GM12873 (cell line): ENCODE measurements around the gene DNM3.

Experiments used
- TF ChIP-seq, protein P1 (sequence below): IDR thresholded peaks from 2 replicates; pipeline ENCODE4 v1.5.1; 2012; ENCODE audit warnings: low read depth, mild to moderate bottlenecking, moderate library complexity, low read length, control low read depth; ENCODE audit not compliant: insufficient read depth; ENCODE audit errors: missing control alignments

DNM3 gene

GRCh38 chr1:171872430-171872829 lies 31.1 kb downstream of the DNM3 start:
- TF ChIP-seq, protein P1, sequence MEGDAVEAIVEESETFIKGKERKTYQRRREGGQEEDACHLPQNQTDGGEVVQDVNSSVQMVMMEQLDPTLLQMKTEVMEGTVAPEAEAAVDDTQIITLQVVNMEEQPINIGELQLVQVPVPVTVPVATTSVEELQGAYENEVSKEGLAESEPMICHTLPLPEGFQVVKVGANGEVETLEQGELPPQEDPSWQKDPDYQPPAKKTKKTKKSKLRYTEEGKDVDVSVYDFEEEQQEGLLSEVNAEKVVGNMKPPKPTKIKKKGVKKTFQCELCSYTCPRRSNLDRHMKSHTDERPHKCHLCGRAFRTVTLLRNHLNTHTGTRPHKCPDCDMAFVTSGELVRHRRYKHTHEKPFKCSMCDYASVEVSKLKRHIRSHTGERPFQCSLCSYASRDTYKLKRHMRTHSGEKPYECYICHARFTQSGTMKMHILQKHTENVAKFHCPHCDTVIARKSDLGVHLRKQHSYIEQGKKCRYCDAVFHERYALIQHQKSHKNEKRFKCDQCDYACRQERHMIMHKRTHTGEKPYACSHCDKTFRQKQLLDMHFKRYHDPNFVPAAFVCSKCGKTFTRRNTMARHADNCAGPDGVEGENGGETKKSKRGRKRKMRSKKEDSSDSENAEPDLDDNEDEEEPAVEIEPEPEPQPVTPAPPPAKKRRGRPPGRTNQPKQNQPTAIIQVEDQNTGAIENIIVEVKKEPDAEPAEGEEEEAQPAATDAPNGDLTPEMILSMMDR: no peak

DNA sequence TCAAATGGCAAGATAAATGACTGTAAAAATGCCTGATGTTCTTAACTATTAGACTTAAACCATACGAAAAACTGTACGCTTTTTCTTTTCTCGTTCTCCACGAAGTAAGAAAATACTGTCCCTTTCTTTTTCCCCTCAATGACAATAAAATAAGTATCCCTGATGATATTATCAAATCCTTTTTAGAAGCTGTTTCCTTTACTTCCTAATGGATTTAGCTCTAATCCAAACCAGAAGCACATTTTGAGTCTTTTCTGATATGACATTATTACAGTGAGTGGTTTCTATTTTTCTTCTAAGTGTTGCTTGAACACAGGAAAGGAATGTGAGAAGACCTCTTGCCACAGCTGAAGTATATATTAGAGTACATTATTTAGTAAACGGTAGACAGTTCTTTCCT lies 32.4 kb downstream of the DNM3 start:
- TF ChIP-seq, protein P1: no peak

DNA sequence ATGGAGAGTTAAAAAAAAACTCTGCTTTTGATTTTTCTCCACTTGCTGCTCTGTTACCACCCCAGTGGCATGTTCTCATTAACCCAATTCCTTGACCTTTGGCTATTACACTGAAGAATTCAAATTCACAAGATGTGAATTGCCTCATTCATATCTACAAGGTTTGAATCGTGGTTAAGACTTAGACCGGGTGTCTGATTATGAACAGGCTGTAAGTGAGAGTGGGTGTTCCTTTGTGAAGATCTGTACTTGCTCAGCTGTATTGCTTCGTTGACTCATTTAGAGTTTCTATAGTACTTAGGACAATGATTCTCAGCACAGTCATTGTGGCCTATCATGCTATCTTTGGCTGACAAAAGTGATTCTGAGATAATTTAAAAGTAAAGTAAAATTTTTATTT lies 36.4 kb downstream of the DNM3 start:
- TF ChIP-seq, protein P1: no peak

DNA sequence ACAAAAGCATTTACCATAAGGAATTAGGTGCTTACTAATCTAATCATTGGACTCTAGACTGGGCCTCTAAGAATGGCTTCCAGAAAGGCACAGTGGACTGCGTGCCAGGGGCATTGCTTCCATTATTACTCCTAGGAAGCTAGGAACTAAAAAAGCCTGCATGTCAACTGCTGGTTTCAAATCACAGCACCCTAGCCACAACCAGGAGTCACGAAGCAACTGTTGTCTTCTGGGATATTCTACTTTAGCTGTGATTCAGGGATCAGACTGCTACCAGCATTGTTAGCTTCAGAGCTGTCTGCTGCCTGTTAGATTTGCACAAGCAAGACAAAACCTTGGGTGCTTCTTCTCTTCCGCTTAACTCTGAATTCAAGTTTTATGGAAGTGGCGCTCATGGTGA lies 38.3 kb downstream of the DNM3 start:
- TF ChIP-seq, protein P1: no peak

- TF ChIP-seq, protein P1: no peak
Observed at GRCh38 chr1:171881442-171881841, 40.1 kb downstream of the DNM3 start.

GRCh38 chr1:171883849-171884248 lies 42.6 kb downstream of the DNM3 start:
- TF ChIP-seq, protein P1: no peak

DNA sequence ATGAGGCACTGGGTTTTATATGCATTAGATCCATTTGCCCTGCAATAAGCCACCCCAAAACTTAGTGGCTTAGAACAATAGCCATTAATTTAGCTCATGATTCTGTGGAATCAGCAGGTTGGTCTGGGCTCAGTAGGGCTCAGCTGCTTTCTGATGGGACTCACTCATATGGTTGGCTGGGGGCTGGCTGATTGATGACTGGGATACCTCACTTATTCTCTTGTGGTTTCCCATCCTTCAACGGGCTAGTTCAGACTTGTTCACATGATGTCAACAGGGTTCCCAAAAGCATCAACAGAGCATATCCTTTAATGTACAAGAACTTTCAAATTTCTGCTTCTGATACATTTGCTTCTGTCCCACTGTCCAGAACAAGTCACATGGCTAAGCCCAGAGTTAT lies 43.2 kb downstream of the DNM3 start:
- TF ChIP-seq, protein P1: no peak

GRCh38 chr1:171890131-171890530 lies 48.8 kb downstream of the DNM3 start:
- TF ChIP-seq, protein P1: no peak
